Measurements from ENCODE around the gene CCDC102B. TPM values are rescaled to one million over a fixed set of nuclear protein-coding genes. Genes with fewer than 3 reads are reported as not detected.

The CCDC102B gene
- polyA plus RNA-seq, 1 donor from 2014 or later = 8.7 TPM

DNA sequence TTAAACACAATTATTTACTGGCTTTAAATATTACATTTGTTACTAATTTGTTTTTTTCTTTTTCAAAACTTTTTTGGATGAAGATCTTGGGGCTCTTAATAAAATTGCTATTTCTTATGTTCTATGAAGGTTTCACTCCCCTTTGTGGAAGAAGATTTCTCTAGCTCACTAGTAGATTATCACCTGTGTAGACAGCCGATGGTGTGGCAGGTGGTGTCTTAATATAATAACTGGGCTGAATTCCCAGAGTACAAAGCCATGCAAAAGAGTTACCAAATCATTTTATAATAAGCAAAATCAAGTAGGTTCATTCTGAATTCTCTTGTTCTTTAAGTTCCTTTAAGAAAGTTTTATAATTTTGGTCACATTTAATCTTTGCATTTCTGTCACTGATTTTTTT, 233.7 kb downstream of the CCDC102B start:
- TF ChIP-seq MXI1 (conservative IDR thresholded peaks at IDR 0.05; ENCODE audit: poor library complexity, severe bottlenecking) (no peak), EP300 (conservative IDR thresholded peaks at IDR 0.05; ENCODE audit: poor library complexity, severe bottlenecking) (no peak), REST (IDR thresholded peaks at IDR 0.05; ENCODE audit: borderline replicate concordance) (no peak), TAF1 (IDR thresholded peaks at IDR 0.05; ENCODE audit: low read depth) (no peak), POLR2AphosphoS5 (IDR thresholded peaks at IDR 0.05) (no peak)
- TF ChIP-seq, protein P1, sequence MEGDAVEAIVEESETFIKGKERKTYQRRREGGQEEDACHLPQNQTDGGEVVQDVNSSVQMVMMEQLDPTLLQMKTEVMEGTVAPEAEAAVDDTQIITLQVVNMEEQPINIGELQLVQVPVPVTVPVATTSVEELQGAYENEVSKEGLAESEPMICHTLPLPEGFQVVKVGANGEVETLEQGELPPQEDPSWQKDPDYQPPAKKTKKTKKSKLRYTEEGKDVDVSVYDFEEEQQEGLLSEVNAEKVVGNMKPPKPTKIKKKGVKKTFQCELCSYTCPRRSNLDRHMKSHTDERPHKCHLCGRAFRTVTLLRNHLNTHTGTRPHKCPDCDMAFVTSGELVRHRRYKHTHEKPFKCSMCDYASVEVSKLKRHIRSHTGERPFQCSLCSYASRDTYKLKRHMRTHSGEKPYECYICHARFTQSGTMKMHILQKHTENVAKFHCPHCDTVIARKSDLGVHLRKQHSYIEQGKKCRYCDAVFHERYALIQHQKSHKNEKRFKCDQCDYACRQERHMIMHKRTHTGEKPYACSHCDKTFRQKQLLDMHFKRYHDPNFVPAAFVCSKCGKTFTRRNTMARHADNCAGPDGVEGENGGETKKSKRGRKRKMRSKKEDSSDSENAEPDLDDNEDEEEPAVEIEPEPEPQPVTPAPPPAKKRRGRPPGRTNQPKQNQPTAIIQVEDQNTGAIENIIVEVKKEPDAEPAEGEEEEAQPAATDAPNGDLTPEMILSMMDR (IDR thresholded peaks at IDR 0.05; ENCODE audit: poor library complexity, severe bottlenecking) = no peak
- H4K20me1 ChIP-seq (ENCODE audit: insufficient read depth) = no peaks in the 10 kb centered on the region
- no peaks in the 10 kb centered on the region for H3K9me2 ChIP-seq (ENCODE audit: insufficient read depth, low read length)
- H3K4me3 ChIP-seq (ENCODE audit: low read length) = no peak overlapping the region
- H2AFZ ChIP-seq (ENCODE audit: low read depth, low read length) = no peak overlapping the region
- H3K79me2 ChIP-seq (replicated peaks; ENCODE audit: insufficient read depth, low read length) = no peaks in the 10 kb centered on the region
- H3K27ac ChIP-seq (ENCODE audit: low read length) = no peak overlapping the region
- H3K9me3 ChIP-seq (ENCODE audit: low read length) = no peaks in the 10 kb centered on the region
- no peaks in the 10 kb centered on the region for H3K36me3 ChIP-seq (ENCODE audit: insufficient read depth, low read length)
- H3K4me2 ChIP-seq (ENCODE audit: low read length) = no peak overlapping the region
- no peaks in the 10 kb centered on the region for H3F3A ChIP-seq (ENCODE audit: insufficient read depth, low read length, poor library complexity, severe bottlenecking)
- no peaks in the 10 kb centered on the region for H3K27me3 ChIP-seq (ENCODE audit: insufficient read depth, low read depth, low read length)
- no peak overlapping the region for H3K9ac ChIP-seq (ENCODE audit: low read length)

GRCh38 chr18:69032009-69032408, 234.1 kb downstream of the CCDC102B start:
- H3K9me2 ChIP-seq (ENCODE audit: insufficient read depth, low read length) = no peaks in the 10 kb centered on the region
- H3K27me3 ChIP-seq (ENCODE audit: insufficient read depth, low read depth, low read length) = no peaks in the 10 kb centered on the region
- H3K36me3 ChIP-seq (ENCODE audit: insufficient read depth, low read length) = no peaks in the 10 kb centered on the region
- H4K20me1 ChIP-seq (ENCODE audit: insufficient read depth) = no peaks in the 10 kb centered on the region
- H2AFZ ChIP-seq (ENCODE audit: low read depth, low read length) = no peak overlapping the region
- H3F3A ChIP-seq (ENCODE audit: insufficient read depth, low read length, poor library complexity, severe bottlenecking) = no peaks in the 10 kb centered on the region
- H3K79me2 ChIP-seq (replicated peaks; ENCODE audit: insufficient read depth, low read length) = no peaks in the 10 kb centered on the region
- no peak overlapping the region for H3K4me2 ChIP-seq (ENCODE audit: low read length)
- no peak overlapping the region for H3K9ac ChIP-seq (ENCODE audit: low read length)
- no peak overlapping the region for H3K27ac ChIP-seq (ENCODE audit: low read length)
- TF ChIP-seq POLR2AphosphoS5 (IDR thresholded peaks at IDR 0.05) (no peak), TAF1 (IDR thresholded peaks at IDR 0.05; ENCODE audit: low read depth) (no peak), RAD21 (conservative IDR thresholded peaks at IDR 0.05) (no peak), EP300 (conservative IDR thresholded peaks at IDR 0.05; ENCODE audit: poor library complexity, severe bottlenecking) (no peak)
- TF ChIP-seq, protein P1 (IDR thresholded peaks at IDR 0.05; ENCODE audit: poor library complexity, severe bottlenecking) = no peak
- H3K9me3 ChIP-seq (ENCODE audit: low read length) = no peaks in the 10 kb centered on the region
- H3K4me3 ChIP-seq (ENCODE audit: low read length) = no peak overlapping the region

Measured in neural cell (in vitro differentiated cells).